ENCODE data around the gene FANCE.

- no peak for TF ChIP-seq CTCF (IDR thresholded peaks at IDR 0.05)
- TF ChIP-seq EZH2 (IDR thresholded peaks at IDR 0.05), result no peak
These were observed 42.9 kb upstream of the FANCE start for GRCh38 chr6:35409245-35409644.

Measured in neural progenitor cell (in vitro differentiated cells).